HG03135 (cell line): Measurements from ENCODE around the gene PYCR2.
"Not testable (repeated sequence)": the region's sequence is repeated elsewhere in the genome, so short reads cannot be mapped to it uniquely, and the experiment has no call there.

Experiments
- ATAC-seq: cut with Tn5 transposase; IDR thresholded peaks from one replicate; pipeline ENCODE4 v1.9.1; 2021; ENCODE audit warnings: mild to moderate bottlenecking, moderate library complexity; ENCODE audit not compliant: unreplicated experiment

Gene PYCR2

GRCh38 chr1:225943582-225943981 lies 19.5 kb upstream of the PYCR2 start:
- no peak for ATAC-seq

- ATAC-seq: peak; percentile 82
Measured at GRCh38 chr1:225942574-225942973, 18.5 kb upstream of the PYCR2 start.

- ATAC-seq: no peak
Measured at GRCh38 chr1:225941942-225942222, 17.8 kb upstream of the PYCR2 start.

GRCh38 chr1:225941187-225941941 lies 17.3 kb upstream of the PYCR2 start, which contains the start of gene LEFTY2:
LEFTY2 (minus strand) TSS chr1:225941220; CDS start chr1:225941140, 80 bp downstream.
- no peak for ATAC-seq

- no peak for ATAC-seq
Measured at GRCh38 chr1:225940385-225941151, 16.5 kb upstream of the PYCR2 start.

- not testable (repeated sequence) for ATAC-seq
Measured at GRCh38 chr1:225939939-225940310, 15.9 kb upstream of the PYCR2 start.

- ATAC-seq: not testable (repeated sequence)
Measured at GRCh38 chr1:225939097-225939938, 15.3 kb upstream of the PYCR2 start.

GRCh38 chr1:225937048-225937968 lies 13.3 kb upstream of the PYCR2 start:
- no peak for ATAC-seq

- no peak for ATAC-seq
Measured at GRCh38 chr1:225936523-225936922, 12.5 kb upstream of the PYCR2 start.

GRCh38 chr1:225936086-225936485 lies 12.0 kb upstream of the PYCR2 start:
- not testable (repeated sequence) for ATAC-seq

- ATAC-seq: no peak
Measured at GRCh38 chr1:225934711-225935110, 10.7 kb upstream of the PYCR2 start.

- no peak for ATAC-seq
Measured at GRCh38 chr1:225933072-225933471, 9.0 kb upstream of the PYCR2 start.

GRCh38 chr1:225931270-225932136 lies 7.5 kb upstream of the PYCR2 start:
- no peak for ATAC-seq

GRCh38 chr1:225930566-225930965 lies 6.5 kb upstream of the PYCR2 start:
- no peak for ATAC-seq

GRCh38 chr1:225929462-225929861 lies 5.4 kb upstream of the PYCR2 start:
- not testable (repeated sequence) for ATAC-seq

GRCh38 chr1:225928186-225929175 lies 4.4 kb upstream of the PYCR2 start:
- ATAC-seq: no peak

- ATAC-seq: no peak
Measured at GRCh38 chr1:225926551-225927113, 2.6 kb upstream of the PYCR2 start.

GRCh38 chr1:225923381-225923691 lies 714 bp downstream of the PYCR2 start:
- no peak for ATAC-seq
